Left hindlimb (tissue), 1 donor: ENCODE results near the gene MPZL1.

Source experiments
- DNase-seq: peaks from one replicate; pipeline ENCODE4 v3.0.0-alpha.2; 2018

Gene MPZL1

GRCh38 chr1:167721617-167722151, at the start of gene MPZL1:
TSS of gene MPZL1 (plus strand) at chr1:167721982. CDS start at chr1:167722152, 170 bp downstream.
- DNase-seq = peak; percentile 97

GRCh38 chr1:167672831-167673230, 49.0 kb upstream of the MPZL1 start:
- no peak for DNase-seq

- no peak for DNase-seq
Observed at GRCh38 chr1:167673265-167673664, 48.5 kb upstream of the MPZL1 start.

- no peak for DNase-seq
Observed at GRCh38 chr1:167674156-167674555, 47.6 kb upstream of the MPZL1 start.

GRCh38 chr1:167675440-167675839, 46.3 kb upstream of the MPZL1 start:
- DNase-seq = no peak

- DNase-seq = no peak
Observed at GRCh38 chr1:167676205-167676915, 45.4 kb upstream of the MPZL1 start.

GRCh38 chr1:167676916-167677848, 44.6 kb upstream of the MPZL1 start:
- DNase-seq = no peak

- no peak for DNase-seq
Observed at GRCh38 chr1:167678422-167678821, 43.4 kb upstream of the MPZL1 start.

- DNase-seq = no peak
Observed at GRCh38 chr1:167678838-167679237, 42.9 kb upstream of the MPZL1 start.

- peak; percentile 45 for DNase-seq
Observed at GRCh38 chr1:167679714-167680113, 42.1 kb upstream of the MPZL1 start.

GRCh38 chr1:167681024-167681423, 40.8 kb upstream of the MPZL1 start:
- no peak for DNase-seq

GRCh38 chr1:167681451-167682098, 40.2 kb upstream of the MPZL1 start:
- peak; percentile 48 for DNase-seq

- DNase-seq = no peak
Observed at GRCh38 chr1:167683226-167683625, 38.6 kb upstream of the MPZL1 start.

- DNase-seq = no peak
Observed at GRCh38 chr1:167683641-167684502, 37.9 kb upstream of the MPZL1 start.

GRCh38 chr1:167685844-167686243, 35.9 kb upstream of the MPZL1 start:
- DNase-seq = no peak

- peak; percentile 75 for DNase-seq
Observed at GRCh38 chr1:167687919-167688519, 33.8 kb upstream of the MPZL1 start.

- DNase-seq = no peak
Observed at GRCh38 chr1:167689567-167689920, 32.2 kb upstream of the MPZL1 start.

- no peak for DNase-seq
Observed at GRCh38 chr1:167690053-167690452, 31.7 kb upstream of the MPZL1 start.

GRCh38 chr1:167693425-167694045, 28.2 kb upstream of the MPZL1 start:
- DNase-seq = no peak

- no peak for DNase-seq
Observed at GRCh38 chr1:167694691-167695090, 27.1 kb upstream of the MPZL1 start.

GRCh38 chr1:167695147-167695546, 26.6 kb upstream of the MPZL1 start:
- no peak for DNase-seq
